EL (cell line): Measurements from ENCODE around the gene MAPK8.
"Not testable (repeated sequence)": the region's sequence is repeated elsewhere in the genome, so short reads cannot be mapped to it uniquely, and the experiment has no call there.

Source experiments
- DNase-seq: peaks from one replicate; pipeline ENCODE4 v3.0.0-alpha.2; 2016

Gene MAPK8

GRCh38 chr10:48421862-48422261 is 115.4 kb downstream of the MAPK8 start:
- DNase-seq, result not testable (repeated sequence)

- DNase-seq, result no peak
These were observed 117.4 kb downstream of the MAPK8 start for GRCh38 chr10:48423884-48424283.

- DNase-seq, result no peak
These were observed 122.4 kb downstream of the MAPK8 start for GRCh38 chr10:48428896-48429295.

- DNase-seq, result no peak
These were observed 122.8 kb downstream of the MAPK8 start for GRCh38 chr10:48429309-48429708.

- no peak for DNase-seq
These were observed 124.0 kb downstream of the MAPK8 start for GRCh38 chr10:48430402-48430993.

- no peak for DNase-seq
These were observed 125.4 kb downstream of the MAPK8 start for GRCh38 chr10:48431871-48432270.

GRCh38 chr10:48437546-48437945 is 131.1 kb downstream of the MAPK8 start:
- DNase-seq, result no peak

- DNase-seq, result peak; percentile 81
These were observed 132.6 kb downstream of the MAPK8 start for GRCh38 chr10:48439031-48439430.

- no peak for DNase-seq
These were observed 133.1 kb downstream of the MAPK8 start for GRCh38 chr10:48439581-48440041.

GRCh38 chr10:48440771-48441170 is 134.3 kb downstream of the MAPK8 start:
- DNase-seq, result no peak

- DNase-seq, result no peak
These were observed 135.8 kb downstream of the MAPK8 start for GRCh38 chr10:48442090-48442808.

- DNase-seq, result no peak
These were observed 136.3 kb downstream of the MAPK8 start for GRCh38 chr10:48442809-48443177.

- DNase-seq, result peak; percentile 45
These were observed 137.8 kb downstream of the MAPK8 start for GRCh38 chr10:48444266-48444665.

GRCh38 chr10:48444861-48445841 is 138.7 kb downstream of the MAPK8 start:
- DNase-seq, result peak; percentile 13

GRCh38 chr10:48445932-48446331 is 139.5 kb downstream of the MAPK8 start:
- DNase-seq, result no peak

- DNase-seq, result no peak
These were observed 140.3 kb downstream of the MAPK8 start for GRCh38 chr10:48446785-48447184.

GRCh38 chr10:48447356-48448215 is 141.1 kb downstream of the MAPK8 start:
- no peak for DNase-seq

GRCh38 chr10:48448796-48449195 is 142.3 kb downstream of the MAPK8 start:
- DNase-seq, result peak; percentile 76

GRCh38 chr10:48449501-48450232 is 143.2 kb downstream of the MAPK8 start:
- DNase-seq, result no peak

- DNase-seq, result no peak
These were observed 143.8 kb downstream of the MAPK8 start for GRCh38 chr10:48450233-48450740.

GRCh38 chr10:48450741-48451466 is 144.4 kb downstream of the MAPK8 start:
- no peak for DNase-seq
